T-helper 17 cell (primary cell): Measurements from ENCODE around the gene RASSF3. TPM values are rescaled to one million over a fixed set of nuclear protein-coding genes. Genes with fewer than 3 reads are reported as not detected.
A peak's percentile ranks its signal among the peaks of the same experiment; 100 is the strongest.
"Not testable (repeated sequence)": the region's sequence is repeated elsewhere in the genome, so short reads cannot be mapped to it uniquely, and the experiment has no call there.

Experiments used
- ATAC-seq: fragments of 150-1000 bp; cut with Tn5 transposase; 2 replicates; pipeline ENCODE4 v1.10.0; 2021; ENCODE audit warnings: mild to moderate bottlenecking, moderate library complexity
- DNase-seq, 3 donors: peaks; one replicate each; pipeline versions ENCODE4 v3.0.0 to v3.0.0-alpha.2; 2020 to 2021
- H3K9me3 ChIP-seq: one replicate; pipeline ENCODE4 v1.7.0; 2013; ENCODE audit warnings: low read length, mild to moderate bottlenecking; ENCODE audit not compliant: control insufficient read depth, poor library complexity, severe bottlenecking
- H3K27ac Mint-ChIP-seq: one replicate; pipeline ENCODE4 v1.8.0; 2022; ENCODE audit warnings: mild to moderate bottlenecking, moderate library complexity, mixed read lengths
- H3K27me3 Mint-ChIP-seq: one replicate; pipeline ENCODE4 v1.8.0; 2022; ENCODE audit warnings: mixed read lengths
- H3K36me3 Mint-ChIP-seq: one replicate; pipeline ENCODE4 v1.8.0; 2022; ENCODE audit warnings: low read depth, mixed read lengths
- H3K4me1 Mint-ChIP-seq: one replicate; pipeline ENCODE4 v1.8.0; 2022; ENCODE audit warnings: mild to moderate bottlenecking, mixed read lengths
- H3K4me3 Mint-ChIP-seq: one replicate; pipeline ENCODE4 v1.8.0; 2022; ENCODE audit warnings: mild to moderate bottlenecking, moderate library complexity, mixed read lengths
- total RNA-seq, 4 donors: library from RNA in 2 of 4; stranded (reverse) in 2 of 4; gene quantifications; one replicate each; pipeline ENCODE4 v1.2.3 and lab custom pipeline; 2022 to 2026

The RASSF3 gene
- total RNA-seq, 2 donors from 2014 or later, result 114 to 116 TPM

- DNase-seq (no peak), ATAC-seq (peak; percentile 18)
- peaks cover 50% of the 10 kb centered on the region for H3K4me1 Mint-ChIP-seq
- H3K36me3 Mint-ChIP-seq, result peaks cover 15% of the 10 kb centered on the region
- H3K27ac Mint-ChIP-seq, result peak overlapping the region; percentile 86
- H3K4me3 Mint-ChIP-seq, result no peak overlapping the region
- no peaks in the 10 kb centered on the region for H3K27me3 Mint-ChIP-seq
- no peaks in the 10 kb centered on the region for H3K9me3 ChIP-seq
These were observed 23.0 kb downstream of the RASSF3 start for GRCh38 chr12:64633011-64633939.

GRCh38 chr12:64633940-64634337 lies 23.6 kb downstream of the RASSF3 start:
- peak; percentile 68 for ATAC-seq
- DNase-seq, result no peak
- peaks cover 54% of the 10 kb centered on the region for H3K4me1 Mint-ChIP-seq
- no peaks in the 10 kb centered on the region for H3K27me3 Mint-ChIP-seq
- H3K4me3 Mint-ChIP-seq, result no peak overlapping the region
- no peaks in the 10 kb centered on the region for H3K9me3 ChIP-seq
- H3K36me3 Mint-ChIP-seq, result peaks cover 15% of the 10 kb centered on the region
- H3K27ac Mint-ChIP-seq, result peak overlapping the region; percentile 19

- peak overlapping the region; percentile 27 for H3K27ac Mint-ChIP-seq
- H3K4me1 Mint-ChIP-seq, result peaks cover 56% of the 10 kb centered on the region
- H3K27me3 Mint-ChIP-seq, result no peaks in the 10 kb centered on the region
- ATAC-seq, result no peak
- DNase-seq, result no peak
- peaks cover 15% of the 10 kb centered on the region for H3K36me3 Mint-ChIP-seq
- H3K9me3 ChIP-seq, result no peaks in the 10 kb centered on the region
- H3K4me3 Mint-ChIP-seq, result no peak overlapping the region
These were observed 24.3 kb downstream of the RASSF3 start for GRCh38 chr12:64634508-64635092.

GRCh38 chr12:64635356-64635998 lies 25.2 kb downstream of the RASSF3 start:
- no peak for DNase-seq
- Mint-ChIP-seq H3K4me3 (peak overlapping the region; percentile 2), H3K36me3 (peaks cover 15% of the 10 kb centered on the region), H3K27me3 (no peaks in the 10 kb centered on the region), H3K27ac (peak overlapping the region; percentile 27), H3K4me1 (peaks cover 63% of the 10 kb centered on the region)
- no peak for ATAC-seq
- H3K9me3 ChIP-seq, result no peaks in the 10 kb centered on the region

- Mint-ChIP-seq H3K4me1 (peaks cover 52% of the 10 kb centered on the region), H3K27ac (peak overlapping the region; percentile 60)
These were observed 26.6 kb downstream of the RASSF3 start for GRCh38 chr12:64636856-64637255.

GRCh38 chr12:64639466-64639865 lies 29.2 kb downstream of the RASSF3 start:
- no peak for DNase-seq
- H3K4me1 Mint-ChIP-seq, result peaks cover 48% of the 10 kb centered on the region
- peaks cover 4% of the 10 kb centered on the region for H3K36me3 Mint-ChIP-seq
- no peak for ATAC-seq
- H3K27ac Mint-ChIP-seq, result peak overlapping the region; percentile 43
- no peaks in the 10 kb centered on the region for H3K9me3 ChIP-seq
- H3K4me3 Mint-ChIP-seq, result no peak overlapping the region
- no peaks in the 10 kb centered on the region for H3K27me3 Mint-ChIP-seq

More at GRCh38 chr12:64636856-64637255, 26.6 kb downstream of the RASSF3 start:
- no peaks in the 10 kb centered on the region for H3K9me3 ChIP-seq
- H3K4me3 Mint-ChIP-seq, result no peak overlapping the region
- DNase-seq, result no peak
- no peaks in the 10 kb centered on the region for H3K27me3 Mint-ChIP-seq
- no peak for ATAC-seq
- H3K36me3 Mint-ChIP-seq, result peaks cover 9% of the 10 kb centered on the region

- Mint-ChIP-seq H3K27ac (peak overlapping the region; percentile 56), H3K4me1 (peaks cover 52% of the 10 kb centered on the region), H3K27me3 (no peaks in the 10 kb centered on the region), H3K36me3 (peaks cover 4% of the 10 kb centered on the region), H3K4me3 (no peak overlapping the region)
- H3K9me3 ChIP-seq, result no peaks in the 10 kb centered on the region
- no peak for DNase-seq
- no peak for ATAC-seq
These were observed 36.0 kb downstream of the RASSF3 start for GRCh38 chr12:64646318-64646717.

GRCh38 chr12:64649487-64649886 lies 39.2 kb downstream of the RASSF3 start:
- H3K27me3 Mint-ChIP-seq, result no peaks in the 10 kb centered on the region

GRCh38 chr12:64650762-64651161 lies 40.5 kb downstream of the RASSF3 start:
- H3K27me3 Mint-ChIP-seq, result no peaks in the 10 kb centered on the region
- H3K4me1 Mint-ChIP-seq, result peaks cover 52% of the 10 kb centered on the region
- peak overlapping the region; percentile 90 for H3K27ac Mint-ChIP-seq
- DNase-seq, result no peak
- H3K36me3 Mint-ChIP-seq, result peaks cover 4% of the 10 kb centered on the region
- no peak for ATAC-seq
- H3K9me3 ChIP-seq, result no peaks in the 10 kb centered on the region
- no peak overlapping the region for H3K4me3 Mint-ChIP-seq

More at GRCh38 chr12:64649487-64649886, 39.2 kb downstream of the RASSF3 start:
- Mint-ChIP-seq H3K4me1 (peaks cover 54% of the 10 kb centered on the region), H3K36me3 (peaks cover 4% of the 10 kb centered on the region), H3K27ac (peak overlapping the region; percentile 90), H3K4me3 (peak overlapping the region; percentile 1)
- ATAC-seq, result no peak
- no peak for DNase-seq
- H3K9me3 ChIP-seq, result no peaks in the 10 kb centered on the region

- Mint-ChIP-seq H3K27me3 (no peaks in the 10 kb centered on the region), H3K4me1 (peaks cover 53% of the 10 kb centered on the region), H3K36me3 (peaks cover 8% of the 10 kb centered on the region), H3K4me3 (peak overlapping the region; percentile 15), H3K27ac (peak overlapping the region; percentile 90)
- ATAC-seq (no peak), DNase-seq (no peak)
- H3K9me3 ChIP-seq, result no peaks in the 10 kb centered on the region
These were observed 42.1 kb downstream of the RASSF3 start for GRCh38 chr12:64652346-64652745.

- no peak for ATAC-seq
- Mint-ChIP-seq H3K36me3 (peaks cover 5% of the 10 kb centered on the region), H3K27me3 (no peaks in the 10 kb centered on the region), H3K4me1 (peaks cover 54% of the 10 kb centered on the region), H3K4me3 (no peak overlapping the region), H3K27ac (peak overlapping the region; percentile 90)
- no peak for DNase-seq
- no peaks in the 10 kb centered on the region for H3K9me3 ChIP-seq
These were observed 42.8 kb downstream of the RASSF3 start for GRCh38 chr12:64653123-64653522.

GRCh38 chr12:64653907-64654306 lies 43.6 kb downstream of the RASSF3 start:
- not testable (repeated sequence) for ATAC-seq, H3K4me3 Mint-ChIP-seq, DNase-seq, H3K9me3 ChIP-seq, H3K27me3 Mint-ChIP-seq, H3K36me3 Mint-ChIP-seq
- H3K4me1 Mint-ChIP-seq, result peaks cover 59% of the 10 kb centered on the region
- H3K27ac Mint-ChIP-seq, result peak overlapping the region; percentile 90

- DNase-seq (no peak), ATAC-seq (no peak)
- H3K9me3 ChIP-seq, result no peaks in the 10 kb centered on the region
- Mint-ChIP-seq H3K27ac (peak overlapping the region; percentile 93), H3K4me1 (peaks cover 62% of the 10 kb centered on the region), H3K27me3 (no peaks in the 10 kb centered on the region), H3K36me3 (peaks cover 5% of the 10 kb centered on the region), H3K4me3 (no peak overlapping the region)
These were observed 44.8 kb downstream of the RASSF3 start for GRCh38 chr12:64655141-64655540.
